Ascending aorta (tissue), 2 donors: Measurements from ENCODE around the gene LRRC8B. TPM values are rescaled to one million over a fixed set of nuclear protein-coding genes. Genes with fewer than 3 reads are reported as not detected.

ENCODE experiments used
- DNase-seq, 2 donors: peaks; one replicate each; pipeline ENCODE4 v3.0.0-alpha.2; 2019; ENCODE audit warnings: low spot score in 2 of 2
- H3K27ac ChIP-seq, 2 donors: fragments of 200-600 bp; sonication (generic); one replicate each; pipeline ENCODE4 v1.5.1; 2016 to 2017; ENCODE audit warnings: mild to moderate bottlenecking in 1 of 2
- H3K27me3 ChIP-seq: fragments of 200-600 bp; sonication (generic); one replicate; pipeline ENCODE4 v1.5.1; 2017
- H3K36me3 ChIP-seq, 2 donors: fragments of 200-600 bp; sonication (generic); one replicate each; pipeline ENCODE4 v1.5.1; 2016
- H3K4me1 ChIP-seq, 2 donors: fragments of 200-600 bp; sonication (generic); one replicate each; pipeline ENCODE4 v1.5.1; 2016 to 2017; ENCODE audit warnings: mild to moderate bottlenecking in 1 of 2
- H3K4me3 ChIP-seq, 2 donors: fragments of 200-600 bp; sonication (generic); one replicate each; pipeline ENCODE4 v1.5.1; 2016 to 2017; ENCODE audit warnings: mild to moderate bottlenecking in 1 of 2
- H3K9me3 ChIP-seq, 2 donors: fragments of 200-600 bp; sonication (generic); one replicate each; pipeline ENCODE4 v1.5.1; 2016
- intact Hi-C: fragments of 100-400 bp; cut with DNase I; formaldehyde crosslinking; loops from one replicate; pipeline ENCODE4 v1.15.1; 2023
- total RNA-seq: library from RNA; depleted of rRNA; stranded (reverse); fragments of >200 nt; gene quantifications from one replicate; pipeline ENCODE4 v1.1.0, GENCODE V29; 2016
- TF ChIP-seq, protein P1 (sequence below), 3 experiments: fragments of 200-600 bp in 2 of 3; fragments of 450-650 bp in 1 of 3; sonication (generic) in 2 of 3; IDR thresholded peaks; one replicate each; pipeline ENCODE4 v1.5.1; 2016 to 2019; ENCODE audit warnings: antibody characterized with exemption in 3 of 3, mild to moderate bottlenecking in 1 of 3, moderate library complexity in 1 of 3

Gene LRRC8B
- total RNA-seq = 4.2 TPM

DNA sequence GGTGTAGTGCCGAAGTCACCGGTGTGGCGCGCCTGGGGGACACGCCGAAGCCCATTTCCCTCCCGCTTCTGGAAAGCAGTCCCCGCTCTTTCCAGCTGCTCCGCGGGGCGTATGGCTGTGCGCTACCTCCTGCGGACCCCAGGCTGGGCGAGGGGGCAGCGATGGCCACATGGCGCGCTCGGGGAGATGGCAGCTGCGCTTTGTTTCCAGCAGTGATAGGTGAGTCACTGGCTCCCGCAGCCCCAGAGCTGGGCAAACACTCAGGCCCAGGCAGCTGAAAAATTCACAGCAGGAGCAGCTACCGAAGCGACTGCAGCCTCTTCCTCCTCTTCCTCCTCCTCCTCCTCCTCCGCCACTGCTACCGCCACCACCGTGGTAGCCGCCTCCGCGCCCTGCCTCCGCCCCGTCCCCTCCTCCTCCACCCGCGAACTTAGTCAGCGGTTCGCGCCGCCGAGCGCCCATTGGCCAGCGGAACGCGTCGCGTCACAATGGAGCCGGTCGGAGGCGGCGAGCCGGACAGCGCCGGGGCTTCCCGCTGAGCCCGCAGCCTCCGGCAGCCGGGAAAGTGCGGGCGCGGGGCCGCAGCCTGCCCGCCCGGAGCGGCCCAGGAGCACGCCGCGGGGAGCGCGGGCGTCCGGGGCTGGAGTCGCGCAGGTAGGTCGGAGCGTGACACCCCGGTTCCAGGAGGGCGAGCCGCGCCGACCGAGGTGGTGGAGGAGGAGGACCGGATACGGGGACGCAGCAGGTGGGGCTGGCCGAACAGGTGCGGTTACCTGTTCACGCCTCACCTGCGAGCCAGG, at the start of gene LRRC8B:
LRRC8B (plus strand) TSS at position 461 of the 800 bp plus-strand sequence. CDS start 57,822 bp downstream, outside the sequence.
- Histone ChIP-seq H3K36me3 (no peaks in the 10 kb centered on the region), H3K27me3 (no peaks in the 10 kb centered on the region), H3K4me3 (peak within 1 kb of the TSS; percentile 94 to 99), H3K4me1 (peaks cover 0 to 6% of the 10 kb centered on the region in 2 donors), H3K27ac (peak within 1 kb of the TSS; percentile 53 to 74), H3K9me3 (no peaks in the 10 kb centered on the region)
- intact Hi-C loops = loop anchor here (1.0 to 5.0 kb wide), 3 partner anchors 108 to 842 kb away; partner anchors contain the start of genes PKN2 and ZNF326
- TF ChIP-seq, protein P1, sequence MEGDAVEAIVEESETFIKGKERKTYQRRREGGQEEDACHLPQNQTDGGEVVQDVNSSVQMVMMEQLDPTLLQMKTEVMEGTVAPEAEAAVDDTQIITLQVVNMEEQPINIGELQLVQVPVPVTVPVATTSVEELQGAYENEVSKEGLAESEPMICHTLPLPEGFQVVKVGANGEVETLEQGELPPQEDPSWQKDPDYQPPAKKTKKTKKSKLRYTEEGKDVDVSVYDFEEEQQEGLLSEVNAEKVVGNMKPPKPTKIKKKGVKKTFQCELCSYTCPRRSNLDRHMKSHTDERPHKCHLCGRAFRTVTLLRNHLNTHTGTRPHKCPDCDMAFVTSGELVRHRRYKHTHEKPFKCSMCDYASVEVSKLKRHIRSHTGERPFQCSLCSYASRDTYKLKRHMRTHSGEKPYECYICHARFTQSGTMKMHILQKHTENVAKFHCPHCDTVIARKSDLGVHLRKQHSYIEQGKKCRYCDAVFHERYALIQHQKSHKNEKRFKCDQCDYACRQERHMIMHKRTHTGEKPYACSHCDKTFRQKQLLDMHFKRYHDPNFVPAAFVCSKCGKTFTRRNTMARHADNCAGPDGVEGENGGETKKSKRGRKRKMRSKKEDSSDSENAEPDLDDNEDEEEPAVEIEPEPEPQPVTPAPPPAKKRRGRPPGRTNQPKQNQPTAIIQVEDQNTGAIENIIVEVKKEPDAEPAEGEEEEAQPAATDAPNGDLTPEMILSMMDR (IDR thresholded peaks at IDR 0.05) = peak in 1 of 3 experiments; percentile 8
- peak; percentile 49 to 92 for DNase-seq

DNA sequence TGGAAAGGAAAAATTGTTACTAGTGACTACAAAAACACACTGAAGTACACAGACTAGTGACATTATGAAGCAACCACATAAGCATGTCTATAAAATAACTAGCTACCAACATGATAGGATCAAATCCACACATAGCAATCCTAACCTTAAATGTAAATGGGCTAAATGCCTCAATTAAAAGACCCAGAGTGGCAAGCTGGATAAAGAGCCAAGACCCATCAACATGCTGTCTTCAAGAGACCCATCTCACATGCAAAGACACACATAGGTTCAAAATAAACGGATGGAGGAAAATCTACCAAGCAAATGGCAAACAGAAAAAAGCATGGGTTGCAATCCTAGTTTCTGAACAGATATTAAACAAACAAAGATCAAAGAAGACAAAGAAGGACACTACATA, 49.4 kb upstream of the LRRC8B start:
- TF ChIP-seq, protein P1 (IDR thresholded peaks at IDR 0.05) = no peak
- Histone ChIP-seq H3K9me3 (no peaks in the 10 kb centered on the region), H3K36me3 (no peaks in the 10 kb centered on the region), H3K4me1 (no peaks in the 10 kb centered on the region), H3K4me3 (no peak overlapping the region), H3K27ac (no peak overlapping the region), H3K27me3 (no peaks in the 10 kb centered on the region)
- no peak for DNase-seq
- intact Hi-C loops = no loop called here

DNA sequence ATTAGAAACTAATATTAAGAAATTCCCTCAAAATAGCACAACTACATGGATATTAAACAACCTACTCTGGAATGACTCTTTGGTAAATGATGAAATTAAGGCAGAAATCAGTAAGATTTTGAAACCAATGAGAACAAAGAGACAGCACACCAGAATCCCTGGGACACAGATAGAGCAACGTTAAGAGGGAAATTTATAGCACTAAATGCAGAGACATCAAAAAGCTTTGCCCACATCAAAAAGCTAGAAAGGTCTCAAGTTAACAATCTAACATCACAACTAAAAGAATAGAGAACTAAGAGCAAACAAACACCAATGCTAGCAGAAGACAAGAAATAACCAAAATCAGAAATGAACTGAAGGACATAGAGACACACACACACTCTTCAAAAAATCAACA, 48.6 kb upstream of the LRRC8B start:
- Histone ChIP-seq H3K9me3 (no peaks in the 10 kb centered on the region), H3K27ac (no peak overlapping the region), H3K27me3 (no peaks in the 10 kb centered on the region), H3K4me1 (no peaks in the 10 kb centered on the region), H3K36me3 (no peaks in the 10 kb centered on the region), H3K4me3 (no peak overlapping the region)
- no peak for DNase-seq
- intact Hi-C loops = no loop called here
- TF ChIP-seq, protein P1 (IDR thresholded peaks at IDR 0.05) = no peak

DNA sequence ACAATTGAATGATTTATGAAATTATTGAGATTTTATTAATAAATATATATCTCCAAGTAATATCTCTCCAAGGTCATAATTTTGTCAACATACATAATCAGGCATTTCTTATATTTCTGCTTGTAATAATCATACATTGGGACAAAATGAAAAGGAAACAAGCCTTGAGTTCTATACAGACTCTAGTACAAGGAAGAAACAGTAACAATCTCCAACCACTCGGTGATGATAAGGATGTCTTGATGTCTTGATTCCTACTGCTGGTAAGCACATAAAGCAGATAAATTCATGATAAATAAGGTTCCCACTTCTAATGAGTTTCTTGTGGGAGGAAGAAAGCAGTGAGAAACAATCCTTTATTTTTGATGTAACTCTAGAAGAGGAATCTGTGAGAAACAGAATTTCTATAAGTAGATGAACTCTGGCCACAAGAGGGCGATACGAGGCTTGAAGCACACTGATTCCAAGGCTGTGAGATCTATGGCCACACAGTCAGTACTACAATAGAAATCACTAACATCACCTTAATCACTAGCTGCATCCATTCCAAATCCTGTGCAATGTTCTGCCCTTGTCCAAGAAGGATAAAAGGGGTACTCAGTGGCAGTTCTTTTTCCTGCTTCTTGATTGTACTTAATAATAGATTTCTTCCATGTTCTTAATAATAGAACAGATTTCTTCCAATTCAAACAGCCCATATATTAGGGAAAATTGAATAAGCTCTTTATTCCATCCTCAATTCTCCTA, 41.4 kb upstream of the LRRC8B start:
- Histone ChIP-seq H3K4me1 (no peaks in the 10 kb centered on the region), H3K9me3 (no peaks in the 10 kb centered on the region), H3K27ac (no peak overlapping the region), H3K36me3 (no peaks in the 10 kb centered on the region), H3K27me3 (no peaks in the 10 kb centered on the region), H3K4me3 (no peak overlapping the region)
- DNase-seq = peak in 1 of 2 donors; percentile 82
- intact Hi-C loops = loop anchor here (2.0 kb wide), 1 partner anchor 280 kb away; no protein-coding TSS in a partner anchor
- TF ChIP-seq, protein P1 (IDR thresholded peaks at IDR 0.05) = peak; percentile 43 to 68 (median 63)

DNA sequence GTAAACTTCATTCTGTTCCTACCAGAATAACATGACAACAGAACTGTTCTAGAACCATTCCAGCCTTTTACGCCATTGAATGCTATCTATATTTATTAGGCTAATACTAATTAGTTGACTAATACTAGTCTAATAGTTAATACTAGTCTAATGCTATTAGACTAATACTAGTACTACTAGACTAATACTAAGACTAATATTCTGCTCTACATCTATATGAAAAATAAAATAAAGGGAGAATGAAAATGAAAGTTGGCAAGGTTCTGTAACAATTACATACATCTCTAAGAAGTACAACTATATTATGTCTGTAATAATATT, 40.9 kb upstream of the LRRC8B start:
- Histone ChIP-seq H3K27ac (no peak overlapping the region), H3K36me3 (no peaks in the 10 kb centered on the region), H3K27me3 (no peaks in the 10 kb centered on the region), H3K9me3 (no peaks in the 10 kb centered on the region), H3K4me1 (no peaks in the 10 kb centered on the region), H3K4me3 (no peak overlapping the region)
- intact Hi-C loops = loop anchor here (1.0 to 2.0 kb wide), 2 partner anchors 116 to 279 kb away; no protein-coding TSS in a partner anchor
- TF ChIP-seq, protein P1 (IDR thresholded peaks at IDR 0.05) = no peak
- DNase-seq = no peak
